ENCODE results near the gene PGP.

GRCh38 chr16:2246301-2246885 is 31.8 kb upstream of the PGP start:
- TF ChIP-seq POLR2AphosphoS5 (IDR thresholded peaks at IDR 0.05; ENCODE audit: borderline replicate concordance, low read depth, low read length) (no peak), EZH2 (IDR thresholded peaks at IDR 0.05) (no peak), FOXP2 (optimal IDR thresholded peaks at IDR 0.05; ENCODE audit: control extremely low read depth, extremely low read length, insufficient read depth) (no peak)

Measured in SK-N-MC (cell line).